TTC549 (cell line): ENCODE measurements around the gene PROZ.

ENCODE experiments used
- FAIRE-seq: peaks from 2 replicates; lab custom pipeline; 2012; peaks lifted over from hg19 to GRCh38; lab: Jason Lieb, UNC

Gene PROZ

GRCh38 chr13:113120300-113121182, 37.9 kb upstream of the PROZ start:
- FAIRE-seq: no peak

DNA sequence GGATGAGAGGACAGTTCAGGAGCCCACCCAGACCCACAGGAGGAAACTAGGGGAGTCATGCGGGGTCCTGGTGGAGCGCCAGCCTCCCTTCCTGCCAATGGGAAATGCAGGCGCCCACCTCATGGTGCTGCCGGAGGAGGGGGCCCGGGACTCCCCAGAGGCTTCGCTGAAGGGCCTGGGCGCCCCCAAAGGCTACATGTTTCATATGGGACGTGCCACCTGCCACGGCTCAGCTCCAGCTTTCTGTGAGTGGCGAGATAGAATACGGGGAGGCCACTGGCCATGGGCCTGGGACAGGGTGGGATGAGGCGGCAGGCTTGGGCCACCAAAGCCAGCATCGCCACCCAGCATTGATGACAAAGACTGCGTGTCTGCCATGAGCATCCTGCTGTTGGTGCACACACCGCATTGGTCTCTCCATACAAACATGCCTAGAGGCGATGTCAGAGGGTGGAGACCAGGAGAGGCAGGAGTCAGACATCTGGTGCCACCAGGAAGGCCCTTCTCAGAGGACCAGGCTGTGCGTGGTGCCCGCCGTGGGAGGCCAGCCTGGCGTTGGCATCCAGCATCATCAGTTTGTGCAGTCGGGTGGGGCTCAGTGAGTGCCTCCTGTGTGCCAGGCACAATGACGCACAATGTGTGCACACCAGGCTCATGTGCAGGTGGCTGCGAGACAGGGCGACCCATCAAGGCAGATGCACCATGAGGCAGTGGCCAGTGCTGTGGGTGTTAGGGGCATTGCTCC, 37.1 kb upstream of the PROZ start:
- no peak for FAIRE-seq

DNA sequence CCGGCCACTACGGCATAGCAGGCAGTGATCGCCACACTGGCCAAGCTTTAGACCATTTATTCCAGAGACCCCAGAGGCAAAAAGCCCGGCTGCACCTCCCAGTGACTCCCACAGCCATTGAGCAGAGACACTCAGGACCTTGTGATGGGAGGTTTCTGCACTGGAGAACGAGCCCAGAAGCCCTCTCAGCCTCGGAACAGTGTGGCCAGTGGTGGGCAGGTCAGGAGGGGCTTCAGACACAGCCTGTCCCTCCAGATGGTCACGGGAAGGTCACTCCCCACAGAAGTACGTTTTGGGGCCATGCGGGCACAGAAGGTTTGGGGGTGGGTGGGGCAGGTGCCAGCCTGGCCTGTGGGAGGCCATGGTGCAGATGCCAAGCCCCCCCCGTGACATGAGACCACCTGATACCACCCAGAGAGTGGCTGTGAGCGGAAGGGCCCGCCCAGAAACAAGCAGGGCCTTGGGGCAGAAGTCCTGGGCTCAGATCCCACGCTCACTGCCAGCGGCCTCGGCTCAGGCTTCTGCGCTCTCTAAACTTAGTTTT, 36.4 kb upstream of the PROZ start:
- FAIRE-seq: no peak

GRCh38 chr13:113122550-113123225, 35.8 kb upstream of the PROZ start, which contains the start of gene F10:
Gene F10, plus strand, starts transcription at chr13:113122799. Its CDS starts 57 bp downstream, at chr13:113122856.
- no peak for FAIRE-seq

- no peak for FAIRE-seq
These were observed 34.9 kb upstream of the PROZ start for GRCh38 chr13:113123226-113124201.

DNA sequence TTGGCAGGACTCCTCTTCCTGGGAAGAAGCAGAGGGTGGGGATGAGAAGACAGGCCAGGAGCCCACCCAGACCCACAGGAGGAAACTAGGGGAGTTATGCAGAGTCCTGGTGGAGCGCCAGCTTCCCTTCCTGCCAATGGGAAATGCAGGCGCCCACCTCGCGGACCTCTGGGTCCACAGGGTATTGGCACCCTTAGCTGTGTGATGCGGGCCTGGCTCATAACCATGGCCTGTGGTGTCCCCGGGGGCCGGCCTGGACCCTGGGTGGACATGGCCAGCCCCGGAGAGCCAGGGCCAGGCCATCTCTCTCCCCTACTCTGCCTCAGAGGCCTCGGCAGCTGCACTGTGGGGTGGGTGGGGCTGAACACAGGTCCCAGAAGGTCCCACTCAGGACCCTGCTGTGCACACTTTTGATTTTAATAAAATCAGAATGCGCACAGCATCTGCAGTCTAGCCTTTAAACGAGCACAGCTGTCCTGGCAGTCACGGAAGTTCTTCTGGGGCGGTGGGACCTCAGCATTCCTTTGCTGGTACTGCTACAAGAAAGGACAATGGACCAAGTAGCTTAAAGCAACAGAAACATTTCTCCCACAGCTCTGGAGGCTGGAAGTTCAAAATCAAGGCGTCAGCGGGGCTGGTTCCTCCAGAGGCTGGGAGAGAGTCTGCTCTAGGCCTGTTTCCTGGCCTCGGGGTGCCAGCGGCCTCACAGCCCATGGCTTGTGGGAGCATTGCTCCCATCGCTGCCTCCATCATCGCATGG, 34.1 kb upstream of the PROZ start:
- no peak for FAIRE-seq

DNA sequence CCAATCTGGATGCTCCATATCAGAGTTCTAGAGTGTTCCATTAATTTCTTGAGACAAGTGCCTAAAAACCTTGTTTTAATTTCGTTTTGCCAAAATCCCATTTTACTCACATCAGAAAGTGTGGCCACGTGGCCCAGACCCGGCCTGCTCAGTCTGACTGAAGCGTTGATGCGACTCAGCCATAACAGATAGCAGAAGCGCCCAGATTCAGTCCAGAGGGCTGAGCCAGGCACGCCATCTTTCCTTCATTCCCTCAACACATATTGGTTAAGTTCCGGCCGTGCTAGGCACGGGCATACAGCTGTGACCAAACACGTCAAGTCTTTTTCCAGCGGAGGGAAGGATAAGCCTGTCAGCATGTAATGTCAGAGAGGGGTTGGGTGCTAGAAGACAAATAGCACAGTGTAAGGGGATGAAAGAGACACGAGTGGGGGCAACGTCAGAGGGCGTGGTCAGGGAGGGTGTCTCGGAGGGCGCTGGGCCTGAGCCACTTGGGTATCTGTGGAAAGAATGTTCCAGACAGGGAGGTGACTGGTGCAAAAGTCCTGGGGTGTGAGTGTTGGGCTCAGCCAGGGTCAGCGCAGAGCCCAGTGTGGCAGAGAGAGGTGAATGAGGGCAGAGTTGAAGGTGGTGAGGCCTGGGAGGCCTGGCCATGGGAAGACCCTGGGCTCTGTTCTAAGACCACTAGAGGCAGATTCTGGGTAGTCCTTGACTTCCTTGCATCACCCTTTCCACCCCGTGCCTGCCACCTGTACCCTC, 32.8 kb upstream of the PROZ start:
- FAIRE-seq: no peak

GRCh38 chr13:113126265-113127150, 31.9 kb upstream of the PROZ start:
- FAIRE-seq: no peak

DNA sequence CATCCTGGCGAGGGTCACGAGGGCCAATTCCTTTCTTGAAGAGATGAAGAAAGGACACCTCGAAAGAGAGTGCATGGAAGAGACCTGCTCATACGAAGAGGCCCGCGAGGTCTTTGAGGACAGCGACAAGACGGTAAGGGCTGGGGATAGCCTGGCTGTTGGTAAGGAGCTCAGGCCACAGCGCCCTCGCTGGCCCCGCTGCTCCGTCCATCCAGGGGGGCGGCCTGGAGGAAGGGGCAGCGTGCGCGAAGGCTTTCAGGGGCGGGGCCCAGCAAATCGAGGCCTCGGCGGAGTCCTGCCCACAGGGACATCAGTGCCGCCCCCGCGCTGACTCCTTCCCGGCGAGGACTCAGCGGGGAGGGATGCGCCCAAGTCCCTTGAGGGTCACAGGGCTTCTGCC, 29.0 kb upstream of the PROZ start:
- FAIRE-seq: no peak

GRCh38 chr13:113129921-113130750, 28.3 kb upstream of the PROZ start:
- no peak for FAIRE-seq

DNA sequence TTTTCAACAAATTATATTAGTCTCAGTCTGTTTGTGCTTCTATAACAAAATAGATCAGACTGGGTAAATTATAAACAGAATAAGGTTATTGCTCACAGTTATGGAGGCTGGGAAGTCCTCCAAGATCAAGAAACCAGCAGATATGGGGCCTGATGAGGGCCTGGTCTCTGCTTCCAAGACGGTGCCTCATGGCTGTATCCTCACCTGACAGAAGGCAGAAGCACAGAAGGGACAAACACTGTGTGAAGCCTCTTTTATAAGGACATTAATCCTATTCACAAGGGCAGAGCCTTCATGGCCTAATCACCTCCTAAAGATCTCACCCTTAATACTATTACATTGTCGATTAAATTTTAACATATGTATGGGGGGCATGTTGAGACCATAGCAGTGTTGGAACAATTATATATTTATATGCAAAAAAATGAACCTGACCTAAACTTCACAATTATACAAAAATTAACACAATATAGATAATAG, 23.1 kb upstream of the PROZ start:
- no peak for FAIRE-seq

- no peak for FAIRE-seq
These were observed 20.7 kb upstream of the PROZ start for GRCh38 chr13:113137691-113138298.

GRCh38 chr13:113138792-113139551, 19.5 kb upstream of the PROZ start:
- FAIRE-seq: no peak

GRCh38 chr13:113139577-113139976, 18.9 kb upstream of the PROZ start:
- no peak for FAIRE-seq

- FAIRE-seq: no peak
These were observed 17.5 kb upstream of the PROZ start for GRCh38 chr13:113140677-113141600.
